Measurements from ENCODE around the gene RASSF3.

DNA sequence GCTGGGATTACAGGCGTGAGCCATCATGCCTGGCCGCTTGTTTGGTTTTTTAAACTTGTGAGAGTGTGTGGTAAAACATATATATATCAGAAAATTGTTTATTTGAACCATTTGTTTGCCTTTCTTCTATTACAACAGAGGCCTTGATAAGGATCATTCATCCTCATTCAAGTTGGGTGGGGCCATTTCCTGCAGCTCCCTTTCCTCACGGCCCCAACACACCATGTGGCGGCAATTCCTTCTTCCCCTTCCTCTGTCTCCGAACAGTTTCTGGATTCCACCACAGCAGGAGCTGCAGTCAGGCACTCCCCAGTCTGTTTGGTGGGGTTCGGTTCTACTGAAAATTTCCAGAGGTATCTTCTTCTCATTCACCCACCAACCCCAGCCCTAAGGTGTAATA lies 42.0 kb upstream of the RASSF3 start:
- TF ChIP-seq, protein P1, sequence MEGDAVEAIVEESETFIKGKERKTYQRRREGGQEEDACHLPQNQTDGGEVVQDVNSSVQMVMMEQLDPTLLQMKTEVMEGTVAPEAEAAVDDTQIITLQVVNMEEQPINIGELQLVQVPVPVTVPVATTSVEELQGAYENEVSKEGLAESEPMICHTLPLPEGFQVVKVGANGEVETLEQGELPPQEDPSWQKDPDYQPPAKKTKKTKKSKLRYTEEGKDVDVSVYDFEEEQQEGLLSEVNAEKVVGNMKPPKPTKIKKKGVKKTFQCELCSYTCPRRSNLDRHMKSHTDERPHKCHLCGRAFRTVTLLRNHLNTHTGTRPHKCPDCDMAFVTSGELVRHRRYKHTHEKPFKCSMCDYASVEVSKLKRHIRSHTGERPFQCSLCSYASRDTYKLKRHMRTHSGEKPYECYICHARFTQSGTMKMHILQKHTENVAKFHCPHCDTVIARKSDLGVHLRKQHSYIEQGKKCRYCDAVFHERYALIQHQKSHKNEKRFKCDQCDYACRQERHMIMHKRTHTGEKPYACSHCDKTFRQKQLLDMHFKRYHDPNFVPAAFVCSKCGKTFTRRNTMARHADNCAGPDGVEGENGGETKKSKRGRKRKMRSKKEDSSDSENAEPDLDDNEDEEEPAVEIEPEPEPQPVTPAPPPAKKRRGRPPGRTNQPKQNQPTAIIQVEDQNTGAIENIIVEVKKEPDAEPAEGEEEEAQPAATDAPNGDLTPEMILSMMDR (IDR thresholded peaks at IDR 0.05) = no peak
- TF ChIP-seq POLR2A (IDR thresholded peaks at IDR 0.05) = no peak

All from breast epithelium (tissue), 3 donors.